Ishikawa (cell line): ENCODE data around the gene NACAD.

ENCODE experiments used
- CEBPB ChIP-seq: IDR thresholded peaks from 2 replicates; pipeline ENCODE4 v1.6.1; 2012
- CREB1 ChIP-seq: IDR thresholded peaks from 2 replicates; pipeline ENCODE4 v1.6.1; 2012; ENCODE audit warnings: low read depth
- EGR1 ChIP-seq: IDR thresholded peaks from 2 replicates; pipeline ENCODE4 v1.6.1; 2012
- EP300 ChIP-seq: IDR thresholded peaks from 2 replicates; pipeline ENCODE4 v1.6.1; 2012; ENCODE audit warnings: borderline replicate concordance
- FOXM1 ChIP-seq: IDR thresholded peaks from 2 replicates; pipeline ENCODE4 v1.6.1; 2012; ENCODE audit warnings: low read depth, borderline replicate concordance
- NFIC ChIP-seq: IDR thresholded peaks from 2 replicates; pipeline ENCODE4 v1.6.1; 2012
- RAD21 ChIP-seq: IDR thresholded peaks from 2 replicates; pipeline ENCODE4 v1.6.1; 2012; ENCODE audit warnings: low read depth
- TAF1 ChIP-seq: IDR thresholded peaks from 2 replicates; pipeline ENCODE4 v1.6.1; 2012; ENCODE audit warnings: low read depth, mild to moderate bottlenecking
- TCF12 ChIP-seq: IDR thresholded peaks from 2 replicates; pipeline ENCODE4 v1.6.1; 2012; ENCODE audit warnings: low read depth
- TEAD4 ChIP-seq: IDR thresholded peaks from 2 replicates; pipeline ENCODE4 v1.6.1; 2012
- YY1 ChIP-seq: IDR thresholded peaks from 2 replicates; pipeline ENCODE4 v1.6.1; 2012; ENCODE audit warnings: low read depth
- ZBTB7A ChIP-seq: IDR thresholded peaks from 2 replicates; pipeline ENCODE4 v1.6.1; 2012; ENCODE audit warnings: low read depth
- TF ChIP-seq, protein P1 (sequence below): IDR thresholded peaks from 2 replicates; pipeline ENCODE4 v1.6.1; 2012
- TF ChIP-seq, protein P2 (sequence below): IDR thresholded peaks from 2 replicates; pipeline ENCODE4 v1.6.1; 2012
- TF ChIP-seq, protein P3 (sequence below): IDR thresholded peaks from 2 replicates; pipeline ENCODE4 v1.6.1; 2012; ENCODE audit warnings: low read depth, mild to moderate bottlenecking

NACAD gene

DNA sequence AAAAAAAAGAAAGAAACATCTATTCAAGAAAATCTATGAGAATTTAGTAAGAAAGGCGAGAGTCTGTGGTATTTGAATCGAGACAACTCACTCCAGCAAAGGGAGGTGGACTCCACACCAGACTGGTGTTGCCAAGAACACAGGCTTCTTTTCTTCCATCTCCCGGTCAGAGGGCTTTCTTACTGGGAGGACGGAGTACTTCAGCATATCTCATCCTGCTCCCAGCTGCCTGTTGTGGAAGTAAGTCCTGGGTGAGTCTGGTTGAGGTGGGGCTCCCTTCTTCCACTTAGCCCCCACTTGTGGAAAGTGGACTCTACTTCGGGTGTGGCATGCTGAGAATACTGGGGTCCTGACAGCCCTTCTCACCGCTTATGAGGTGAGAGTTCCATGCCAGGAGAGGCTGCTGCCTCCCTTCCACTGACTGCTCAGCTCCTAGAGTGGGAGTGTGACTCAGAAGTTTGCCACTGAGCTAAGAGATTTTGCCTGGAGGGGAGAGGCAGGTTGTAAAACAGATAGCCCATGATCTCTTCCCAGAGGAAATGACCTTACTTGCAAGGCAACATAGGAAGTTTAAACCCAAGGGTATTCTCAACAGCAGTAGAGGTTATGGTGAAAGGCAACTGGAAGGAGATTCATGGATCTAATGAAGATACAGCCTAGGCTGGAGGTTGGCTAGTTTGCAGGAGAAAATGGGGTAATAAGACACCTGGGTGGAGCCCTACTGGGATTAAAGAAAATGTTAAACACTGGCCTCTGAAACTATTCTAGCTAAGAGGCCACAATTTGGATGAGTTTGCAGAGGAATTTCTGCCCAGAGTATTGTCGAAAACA is 3.5 kb upstream of the NACAD start:
- TF ChIP-seq TCF12, result no peak
- TF ChIP-seq NFIC, result no peak
- TF ChIP-seq, protein P1, sequence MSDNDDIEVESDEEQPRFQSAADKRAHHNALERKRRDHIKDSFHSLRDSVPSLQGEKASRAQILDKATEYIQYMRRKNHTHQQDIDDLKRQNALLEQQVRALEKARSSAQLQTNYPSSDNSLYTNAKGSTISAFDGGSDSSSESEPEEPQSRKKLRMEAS, result no peak
- no peak for TF ChIP-seq CEBPB
- TF ChIP-seq ZBTB7A, result no peak
- TF ChIP-seq TAF1, result no peak
- TF ChIP-seq RAD21, result no peak
- TF ChIP-seq EGR1, result no peak
- TF ChIP-seq, protein P2, sequence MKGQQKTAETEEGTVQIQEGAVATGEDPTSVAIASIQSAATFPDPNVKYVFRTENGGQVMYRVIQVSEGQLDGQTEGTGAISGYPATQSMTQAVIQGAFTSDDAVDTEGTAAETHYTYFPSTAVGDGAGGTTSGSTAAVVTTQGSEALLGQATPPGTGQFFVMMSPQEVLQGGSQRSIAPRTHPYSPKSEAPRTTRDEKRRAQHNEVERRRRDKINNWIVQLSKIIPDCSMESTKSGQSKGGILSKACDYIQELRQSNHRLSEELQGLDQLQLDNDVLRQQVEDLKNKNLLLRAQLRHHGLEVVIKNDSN, result no peak
- TF ChIP-seq, protein P3, sequence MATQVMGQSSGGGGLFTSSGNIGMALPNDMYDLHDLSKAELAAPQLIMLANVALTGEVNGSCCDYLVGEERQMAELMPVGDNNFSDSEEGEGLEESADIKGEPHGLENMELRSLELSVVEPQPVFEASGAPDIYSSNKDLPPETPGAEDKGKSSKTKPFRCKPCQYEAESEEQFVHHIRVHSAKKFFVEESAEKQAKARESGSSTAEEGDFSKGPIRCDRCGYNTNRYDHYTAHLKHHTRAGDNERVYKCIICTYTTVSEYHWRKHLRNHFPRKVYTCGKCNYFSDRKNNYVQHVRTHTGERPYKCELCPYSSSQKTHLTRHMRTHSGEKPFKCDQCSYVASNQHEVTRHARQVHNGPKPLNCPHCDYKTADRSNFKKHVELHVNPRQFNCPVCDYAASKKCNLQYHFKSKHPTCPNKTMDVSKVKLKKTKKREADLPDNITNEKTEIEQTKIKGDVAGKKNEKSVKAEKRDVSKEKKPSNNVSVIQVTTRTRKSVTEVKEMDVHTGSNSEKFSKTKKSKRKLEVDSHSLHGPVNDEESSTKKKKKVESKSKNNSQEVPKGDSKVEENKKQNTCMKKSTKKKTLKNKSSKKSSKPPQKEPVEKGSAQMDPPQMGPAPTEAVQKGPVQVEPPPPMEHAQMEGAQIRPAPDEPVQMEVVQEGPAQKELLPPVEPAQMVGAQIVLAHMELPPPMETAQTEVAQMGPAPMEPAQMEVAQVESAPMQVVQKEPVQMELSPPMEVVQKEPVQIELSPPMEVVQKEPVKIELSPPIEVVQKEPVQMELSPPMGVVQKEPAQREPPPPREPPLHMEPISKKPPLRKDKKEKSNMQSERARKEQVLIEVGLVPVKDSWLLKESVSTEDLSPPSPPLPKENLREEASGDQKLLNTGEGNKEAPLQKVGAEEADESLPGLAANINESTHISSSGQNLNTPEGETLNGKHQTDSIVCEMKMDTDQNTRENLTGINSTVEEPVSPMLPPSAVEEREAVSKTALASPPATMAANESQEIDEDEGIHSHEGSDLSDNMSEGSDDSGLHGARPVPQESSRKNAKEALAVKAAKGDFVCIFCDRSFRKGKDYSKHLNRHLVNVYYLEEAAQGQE, result no peak
- TF ChIP-seq EP300, result no peak
- TF ChIP-seq TEAD4, result no peak

DNA sequence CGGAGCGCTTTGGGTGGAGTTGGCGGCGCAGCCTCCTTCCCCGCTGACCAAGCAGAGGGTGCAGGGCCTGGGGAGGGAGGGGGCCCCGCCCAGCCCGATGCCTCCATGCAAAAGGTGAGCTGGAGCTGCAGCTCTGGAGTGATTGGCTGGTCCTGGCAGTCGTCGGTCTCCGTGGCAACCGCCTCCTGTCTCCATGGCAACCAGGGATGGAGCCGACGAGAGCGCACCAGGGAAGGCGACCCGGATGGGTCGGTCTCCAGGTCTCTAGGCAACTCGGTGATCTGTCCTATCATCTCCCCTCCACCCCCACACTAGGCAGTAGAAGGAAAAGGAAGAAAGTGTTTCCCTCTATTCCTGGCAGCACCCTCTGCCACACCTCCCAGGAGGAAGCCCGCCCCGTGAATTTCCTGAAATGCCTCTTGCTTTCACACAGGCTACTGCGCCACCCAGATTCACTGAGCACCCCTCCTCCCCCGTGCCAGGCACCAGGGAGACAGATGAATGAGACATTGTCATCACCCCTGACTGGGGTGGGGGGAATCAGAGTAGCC is 647 bp upstream of the NACAD start:
- TF ChIP-seq, protein P2, result no peak
- TF ChIP-seq FOXM1 (no peak), CREB1 (no peak), EGR1 (no peak), CEBPB (no peak), NFIC (no peak), TEAD4 (no peak), EP300 (no peak), TCF12 (no peak), TAF1 (no peak), RAD21 (no peak), ZBTB7A (no peak)
- TF ChIP-seq, protein P1, result no peak
- TF ChIP-seq, protein P3, result no peak

DNA sequence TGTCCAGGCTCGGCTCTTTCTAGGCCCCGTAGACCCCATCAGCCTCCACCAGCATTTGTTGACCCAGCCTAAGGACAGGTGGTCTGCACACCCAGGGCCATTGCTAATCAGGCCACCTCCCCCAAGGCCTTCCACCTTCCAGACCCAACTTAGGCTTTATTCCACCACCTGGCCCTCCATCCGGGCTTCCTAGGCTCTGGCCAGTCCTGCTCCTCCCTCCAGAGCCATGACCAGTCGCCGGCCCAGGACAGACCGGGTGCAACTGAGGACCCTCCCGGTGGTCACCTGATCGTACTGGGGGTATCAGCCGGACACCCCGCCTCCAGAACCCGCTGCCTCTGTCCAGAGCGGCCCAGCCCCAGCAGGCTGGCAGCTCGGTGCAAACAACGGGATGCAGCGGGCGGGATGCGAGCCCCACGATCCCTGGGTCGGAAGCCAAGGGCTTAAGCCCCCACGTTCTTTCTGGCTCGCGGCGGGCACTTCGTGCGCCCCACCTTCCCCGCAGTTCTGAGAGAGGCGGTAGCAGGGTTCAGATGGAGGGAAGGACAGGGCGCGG is 545 bp downstream of the NACAD start:
- TF ChIP-seq, protein P2, result no peak
- TF ChIP-seq EP300 (no peak), CREB1 (no peak), RAD21 (no peak), CEBPB (no peak), EGR1 (no peak), TCF12 (no peak), FOXM1 (no peak), YY1 (no peak)
- TF ChIP-seq, protein P3, result no peak
- TF ChIP-seq, protein P1, result no peak
